Stimulated activated CD8-positive, alpha-beta memory T cell treated with anti-CD3 and anti-CD28 coated beads, Interleukin-2, amount 100 ng/mL, for 1 hour (primary cell): ENCODE measurements around the gene SLC25A36.
"Not testable (repeated sequence)": the region's sequence is repeated elsewhere in the genome, so short reads cannot be mapped to it uniquely, and the experiment has no call there.

ENCODE experiments used
- DNase-seq, 2 donors: peaks; one replicate each; pipeline ENCODE4 v3.0.0-alpha.2; 2020; ENCODE audit warnings: low read depth in 2 of 2

SLC25A36 gene

DNA sequence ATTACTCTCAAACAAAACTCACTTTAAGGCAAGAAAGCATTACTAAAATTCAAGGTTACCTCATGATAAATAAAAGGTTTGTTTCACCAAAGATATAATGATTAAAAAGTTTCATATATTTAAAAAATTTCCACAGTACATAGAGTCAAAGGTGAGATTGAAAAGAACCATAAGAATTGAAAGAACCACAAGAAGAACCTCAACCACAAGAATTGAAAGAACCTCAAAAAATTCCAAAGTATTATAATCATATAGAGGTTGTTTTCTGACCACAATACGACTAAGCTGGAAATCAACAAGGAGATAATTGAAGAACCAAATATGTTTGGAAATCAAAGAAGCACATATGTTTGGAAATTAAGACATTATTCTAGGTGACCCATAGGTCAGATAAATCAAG, 52.7 kb downstream of the SLC25A36 start:
- no peak for DNase-seq

DNA sequence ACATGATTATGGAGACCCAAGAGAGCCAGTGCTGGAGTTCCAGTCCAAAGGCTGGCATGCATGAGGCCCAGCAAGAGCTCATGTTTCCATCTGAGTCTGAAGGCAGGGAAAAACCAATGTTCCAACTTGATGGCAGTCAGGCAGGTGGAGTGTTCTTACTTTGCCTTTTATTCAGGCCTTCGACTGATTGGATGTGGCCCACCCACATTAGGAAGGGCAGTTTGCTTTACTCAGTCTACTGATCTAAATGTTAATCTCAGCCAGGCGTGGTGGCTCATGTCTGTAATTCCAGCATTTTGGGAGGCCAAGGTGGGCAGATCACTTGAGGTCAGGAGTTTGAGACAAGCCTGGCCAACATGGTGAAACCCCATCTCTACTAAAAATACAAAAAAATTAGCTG, 53.2 kb downstream of the SLC25A36 start:
- DNase-seq, result not testable (repeated sequence)

DNA sequence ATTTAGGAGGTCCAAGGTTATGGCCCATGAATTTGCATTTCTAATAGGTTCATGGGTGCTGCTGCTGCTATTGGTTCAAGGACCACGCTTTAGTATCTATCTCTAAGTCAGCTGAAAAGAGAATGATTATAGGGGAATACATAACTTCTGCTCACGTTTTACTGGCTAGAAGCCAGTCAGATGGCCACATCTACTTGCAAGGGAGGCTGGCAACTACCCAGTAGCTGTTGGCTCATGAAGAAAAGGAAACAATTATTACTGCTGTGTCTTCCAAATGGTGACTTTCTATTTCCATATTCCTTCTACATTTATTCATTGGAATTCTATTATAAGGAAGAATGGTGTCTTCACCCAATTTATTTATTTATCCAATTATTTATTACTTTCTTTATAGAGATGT, 54.2 kb downstream of the SLC25A36 start:
- no peak for DNase-seq

DNA sequence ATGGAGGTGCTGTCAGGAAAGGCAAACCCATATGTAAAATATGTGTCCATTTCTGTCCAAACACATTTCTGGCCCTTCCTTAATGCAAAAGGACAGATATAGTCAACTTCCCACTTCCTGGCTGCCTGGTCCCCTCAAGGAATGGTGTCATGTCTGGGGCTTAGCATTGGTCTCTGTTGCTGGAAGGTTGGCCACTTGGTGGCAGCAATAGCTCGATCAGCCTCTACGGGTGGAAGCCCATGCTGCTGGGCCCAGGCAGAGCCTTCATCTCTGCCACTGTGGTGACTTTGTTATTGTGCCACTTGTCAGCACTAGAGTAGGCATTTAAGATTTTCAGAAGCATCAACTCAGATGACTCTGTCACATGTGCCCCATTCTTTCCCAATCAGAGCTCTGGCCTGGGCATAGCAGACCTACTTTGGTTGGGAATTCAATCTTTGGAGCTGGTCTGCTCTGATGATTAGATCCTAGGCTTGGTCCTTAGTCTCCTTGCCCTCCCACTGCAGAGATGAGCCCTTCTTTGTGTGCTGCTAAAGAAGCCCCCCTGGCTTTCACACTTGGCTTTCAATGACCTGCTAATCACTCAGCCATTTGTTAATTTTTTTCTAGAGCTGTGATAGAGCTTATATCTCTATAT, 58.5 kb downstream of the SLC25A36 start:
- peak in 1 of 2 donors; percentile 4 for DNase-seq

DNA sequence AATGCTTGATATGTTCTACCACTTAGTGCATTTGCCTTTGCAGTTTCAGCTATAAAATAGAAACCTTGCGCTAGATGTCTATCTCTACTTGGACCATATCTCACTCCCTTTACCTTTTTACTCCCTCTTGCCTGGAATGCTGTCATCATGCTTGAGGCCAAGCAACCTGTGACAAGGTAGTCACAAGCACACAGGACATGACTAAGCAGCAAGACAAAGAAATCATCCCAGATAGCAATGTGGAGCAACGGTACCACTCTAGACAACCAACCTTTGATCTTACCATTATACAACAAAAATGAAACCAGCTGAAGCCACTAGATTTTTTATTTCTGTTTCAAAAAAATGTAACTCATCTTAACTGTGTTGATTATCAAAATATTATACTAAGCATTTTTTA, 59.0 kb downstream of the SLC25A36 start:
- DNase-seq, result no peak

DNA sequence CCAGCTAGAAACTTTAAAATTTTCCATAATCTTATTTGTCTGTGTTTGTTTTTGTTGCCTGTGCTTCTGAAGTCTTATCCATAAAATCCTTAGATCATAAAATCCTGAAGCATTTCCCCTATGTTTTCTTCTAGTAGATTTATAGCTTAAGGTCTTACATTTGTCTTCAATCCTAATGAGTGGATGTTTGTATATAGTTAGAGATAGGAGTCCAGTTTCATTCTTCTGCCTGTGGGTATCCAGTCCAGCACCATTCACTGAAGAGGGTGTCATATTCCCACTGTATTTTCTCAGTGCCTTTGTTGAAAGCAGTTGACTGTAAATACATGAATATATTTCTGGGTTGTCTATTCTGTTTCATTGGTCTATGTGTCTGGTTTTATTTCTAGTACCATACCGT, 64.7 kb downstream of the SLC25A36 start:
- DNase-seq, result no peak

DNA sequence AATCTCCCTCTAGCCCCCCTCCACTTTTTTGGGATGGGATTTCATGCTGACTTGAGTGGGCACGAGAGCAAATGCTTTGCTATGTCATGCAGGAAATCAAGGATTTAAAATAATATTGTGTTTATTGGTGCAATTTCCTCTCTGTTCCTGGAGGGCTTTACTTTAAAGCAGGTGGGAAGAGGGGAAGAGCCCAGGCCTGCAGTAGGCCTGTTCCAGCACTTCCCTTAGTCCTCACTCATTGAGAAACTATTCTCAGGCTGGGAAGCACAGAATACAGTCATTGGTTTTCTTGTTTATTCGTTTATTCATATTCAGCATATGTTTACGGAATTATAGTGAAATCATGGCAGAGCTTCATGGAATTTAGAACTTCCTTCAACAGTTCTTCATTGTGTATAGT, 67.9 kb downstream of the SLC25A36 start:
- DNase-seq, result no peak

DNA sequence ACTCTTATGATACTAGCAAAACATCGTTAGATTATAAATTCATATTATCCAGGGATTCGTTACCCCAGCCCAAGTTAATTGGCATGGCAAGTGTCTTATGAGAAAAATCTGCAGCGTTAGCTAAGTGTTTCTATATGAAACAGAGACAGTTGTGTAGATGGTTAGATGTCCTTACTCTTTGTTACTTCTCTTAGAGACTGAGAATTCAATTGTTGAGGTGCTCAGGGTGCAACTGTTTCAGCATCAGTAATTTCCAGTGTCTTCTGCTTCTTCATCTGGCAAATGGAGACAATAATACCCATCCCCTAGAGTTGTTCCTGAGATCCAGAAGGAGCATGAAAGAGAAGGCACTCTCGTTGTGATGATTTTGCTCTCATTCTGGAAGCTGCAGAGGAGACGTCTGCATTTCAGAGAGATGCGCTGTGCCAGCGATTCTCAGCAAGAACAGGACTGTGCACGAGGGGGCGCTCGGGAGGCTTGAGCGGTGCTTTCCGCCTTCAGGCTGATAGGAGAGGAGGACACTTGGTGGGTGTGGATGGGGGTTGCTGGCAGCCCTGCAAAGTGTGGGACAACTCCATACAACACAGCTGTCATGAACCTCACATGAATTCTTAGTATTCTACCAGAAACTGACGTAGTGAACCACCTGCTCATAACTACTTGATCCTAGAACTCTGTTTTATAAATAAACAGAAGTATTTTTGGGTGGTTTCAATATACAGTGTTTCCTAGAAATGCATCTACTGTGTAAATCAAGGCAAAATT, 69.8 kb downstream of the SLC25A36 start:
- peak; percentile 24 to 53 for DNase-seq

DNA sequence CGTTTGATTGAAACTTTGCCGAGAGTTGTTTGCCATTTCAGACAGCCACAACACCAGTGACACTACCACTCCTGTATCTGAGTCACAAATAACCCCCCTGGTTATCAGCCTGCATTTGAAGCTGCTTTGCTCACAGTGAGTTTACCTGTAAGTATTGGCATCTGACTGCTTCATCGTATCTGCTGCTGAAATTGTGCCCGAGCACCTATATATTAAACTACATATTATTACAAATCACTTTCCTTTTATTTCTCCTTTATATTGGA, 70.3 kb downstream of the SLC25A36 start:
- DNase-seq, result no peak

DNA sequence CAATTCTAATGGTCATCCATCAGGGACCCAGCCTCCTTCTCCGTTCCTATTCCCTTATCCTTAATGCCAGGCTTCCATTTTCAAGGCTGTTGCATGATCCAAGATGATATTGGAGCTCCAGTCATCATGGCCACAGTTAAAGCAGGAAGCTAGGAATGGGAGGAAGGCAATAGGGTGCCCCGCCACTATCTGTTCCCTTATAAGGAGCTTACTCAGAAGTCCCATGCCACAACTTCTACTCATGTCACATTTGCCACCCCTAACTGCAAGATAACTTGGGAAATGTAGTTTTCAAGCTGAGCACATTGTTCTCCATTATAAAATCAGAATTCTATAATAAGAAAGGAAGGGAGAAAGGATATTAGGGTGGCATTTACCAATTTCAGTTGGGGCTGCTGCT, 70.9 kb downstream of the SLC25A36 start:
- no peak for DNase-seq

DNA sequence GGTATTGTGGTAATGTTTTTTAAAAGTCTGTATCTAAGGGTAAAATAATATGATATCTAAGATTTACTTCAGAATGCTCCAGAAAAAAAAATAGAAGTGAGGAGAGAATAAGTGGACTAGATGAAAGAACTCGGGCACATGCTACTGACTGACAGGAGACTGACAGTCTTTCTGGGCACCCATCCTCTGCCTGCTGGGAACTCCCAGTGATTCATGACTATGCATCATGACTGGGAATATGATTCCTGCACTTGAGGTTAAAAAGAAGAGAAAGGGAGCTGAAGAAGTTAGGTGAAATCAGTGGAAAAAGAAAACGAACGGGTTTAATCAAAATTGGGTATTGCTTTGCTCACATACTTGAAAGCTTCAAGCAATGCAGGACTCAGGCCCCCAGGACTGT, 73.8 kb downstream of the SLC25A36 start:
- DNase-seq, result no peak

DNA sequence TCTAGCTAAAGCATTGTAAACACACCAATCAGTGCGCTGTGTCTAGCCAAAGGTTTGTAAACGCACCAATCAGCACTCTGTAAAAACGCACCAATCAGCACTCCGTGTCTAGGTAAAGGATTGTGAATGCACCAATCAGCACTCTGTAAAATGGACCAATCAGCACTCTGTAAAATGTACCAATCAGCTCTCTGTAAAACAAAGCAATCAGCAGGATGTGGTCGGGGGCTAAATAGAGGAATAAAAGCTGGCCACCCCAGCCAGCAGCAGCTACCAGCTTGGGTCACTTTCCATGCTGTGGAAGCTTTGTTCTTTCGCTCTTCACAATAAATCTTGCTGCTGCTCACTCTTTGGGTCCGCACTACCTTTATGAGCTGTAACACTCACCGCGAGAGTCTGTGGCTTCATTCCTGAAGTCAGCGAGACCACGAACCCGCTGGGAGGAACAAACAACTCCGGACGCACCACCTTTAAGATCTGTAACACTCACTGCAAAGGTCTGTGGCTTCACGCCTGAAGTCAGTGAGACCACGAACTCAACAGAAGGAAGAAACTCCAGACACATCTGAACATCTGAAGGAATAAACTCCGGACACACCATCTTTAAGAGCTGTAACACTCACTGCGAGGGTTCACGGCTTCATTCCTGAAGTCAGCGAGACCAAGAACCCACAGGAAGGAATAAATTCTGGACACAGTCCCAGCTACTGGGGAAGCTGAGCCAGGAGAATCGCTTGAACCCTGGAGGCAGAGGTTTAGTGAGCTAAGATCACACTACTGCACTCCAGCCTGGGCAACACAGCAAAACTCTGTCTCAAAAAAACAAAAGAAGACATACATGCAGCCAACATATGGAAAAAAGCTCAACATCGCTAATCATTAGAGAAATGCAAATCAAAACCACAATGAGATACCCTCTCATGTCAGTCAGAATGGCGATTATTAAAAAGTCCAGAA, 76.0 kb downstream of the SLC25A36 start:
- not testable (repeated sequence) for DNase-seq

DNA sequence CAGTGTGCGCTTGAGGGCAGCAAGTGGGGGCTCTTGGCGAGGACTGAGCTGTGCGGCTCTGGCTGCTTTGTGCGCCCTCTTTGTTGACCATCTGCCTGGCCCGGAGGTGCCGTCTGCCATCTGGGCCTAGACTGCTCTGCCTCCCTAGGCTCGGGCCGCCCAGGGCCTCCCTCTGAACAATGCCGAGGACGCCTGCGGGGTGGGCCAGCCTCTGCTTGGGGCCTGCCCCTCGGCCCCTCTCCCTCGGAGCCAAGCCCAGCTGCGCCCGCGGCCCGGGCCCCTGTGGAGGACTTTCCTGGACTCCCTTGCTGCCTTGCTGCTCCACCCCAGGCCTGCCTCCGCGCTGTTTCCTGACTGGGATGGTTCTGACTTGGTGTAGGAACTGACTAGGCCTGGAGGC, 77.6 kb downstream of the SLC25A36 start:
- DNase-seq, result no peak

DNA sequence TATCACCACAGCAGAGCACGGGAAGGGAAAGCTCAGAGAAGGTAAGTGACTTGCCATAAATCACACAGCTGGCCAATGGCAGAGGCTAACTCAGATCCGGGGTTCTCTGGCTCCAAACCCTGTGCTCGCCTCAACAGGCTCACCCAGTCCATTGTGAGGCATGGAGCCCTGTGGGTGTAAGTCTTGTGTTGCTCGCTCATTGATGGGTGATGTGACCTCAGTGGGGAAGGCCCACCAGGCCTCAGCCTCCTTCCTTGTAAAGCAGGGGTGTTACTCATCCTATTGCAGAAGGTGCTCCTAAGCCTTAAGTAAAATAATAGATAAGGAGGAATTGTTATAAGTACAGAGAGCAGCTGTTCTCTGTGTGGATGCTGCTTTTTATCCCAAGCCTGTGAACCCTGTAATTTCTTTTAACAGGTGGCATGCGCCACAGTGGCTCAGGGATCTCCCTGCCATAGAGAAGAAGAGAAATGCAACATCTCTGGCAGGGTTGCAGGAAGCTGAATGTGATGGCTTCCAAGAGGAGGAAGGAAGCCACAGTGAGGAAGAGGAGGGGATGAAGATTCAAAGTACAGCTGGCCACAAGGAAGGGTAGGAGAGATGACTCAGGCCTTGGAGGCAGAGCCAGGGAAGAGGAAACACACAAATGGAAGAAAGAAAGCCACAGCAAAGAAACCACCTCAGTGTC, 78.7 kb downstream of the SLC25A36 start:
- DNase-seq, result no peak

DNA sequence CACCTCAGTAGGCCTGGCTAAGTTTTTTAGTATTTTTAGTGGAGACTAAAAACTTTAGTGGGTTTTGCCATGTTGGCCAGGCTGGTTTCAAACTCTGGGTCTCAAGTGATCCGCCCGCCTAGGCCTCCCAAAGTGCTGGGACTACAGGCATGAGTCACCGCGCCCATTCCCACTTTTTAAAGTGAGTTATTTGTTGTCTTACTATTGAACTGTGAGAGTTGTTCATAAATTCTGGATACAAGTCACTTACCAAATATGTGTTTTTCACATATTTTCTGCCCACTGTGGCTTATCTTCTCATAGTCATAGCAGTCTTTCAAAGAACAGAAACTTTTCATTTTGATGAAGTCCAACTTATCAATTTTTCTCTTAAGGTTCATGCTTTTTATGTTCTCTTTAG, 79.6 kb downstream of the SLC25A36 start:
- DNase-seq, result no peak
